K562 (cell line): ENCODE results near the gene DCAF15. TPM values are rescaled to one million over a fixed set of nuclear protein-coding genes. Genes with fewer than 3 reads are reported as not detected.

Experiments
- ATAC-seq: fragments of 200-7000 bp; cut with Tn5 transposase; 3 replicates; pipeline ENCODE4 v1.9.1; 2020; ENCODE audit warnings: moderate library complexity
- BruUV-seq: library from RNA; stranded (reverse); fragments of 400-500 nt; replicated peaks from 2 replicates; lab custom pipeline; 2021; lab: Mats Ljungman, UMichigan
- CTCF ChIA-PET: fragments of 300-600 bp; formaldehyde crosslinking; extraction: SDS; loops from one replicate; lab custom pipeline; 2021; ENCODE audit warnings: low intra/inter-chr PET ratio; lab: Yijun Ruan, JAX
- POLR2A ChIA-PET: fragments of 300-600, 350-650 bp; sonication (Branson Sonifier 250); formaldehyde crosslinking; extraction: SDS; loops from one replicate; lab custom pipeline; 2021; ENCODE audit warnings: antibody characterized with exemption, inconsistent platforms; lab: Yijun Ruan, JAX
- DNase-seq, 4 experiments: peaks; one replicate each; pipeline versions ENCODE4 v3.0.0 to v3.0.0-alpha.2; 2011 to 2018; ENCODE audit warnings: low spot score in 3 of 4, mixed read lengths in 3 of 4; ENCODE audit errors: extremely low read depth in 1 of 4
- FAIRE-seq: peaks from 2 replicates; lab custom pipeline; 2011; peaks lifted over from hg19 to GRCh38; lab: Jason Lieb, UNC
- H2AFZ ChIP-seq: 2 replicates; pipeline ENCODE4 v1.6.0; 2011; ENCODE audit warnings: low read depth, low read length, control low read depth, inconsistent platforms
- H3K27ac ChIP-seq: fragments of 200-600 bp; 3 replicates; pipeline ENCODE4 v1.8.0; 2011; ENCODE audit warnings: low read depth, mild to moderate bottlenecking, control low read depth, inconsistent platforms, low read length, moderate library complexity, mixed read lengths; ENCODE audit errors: extremely low read depth
- H3K27me3 ChIP-seq, 2 experiments: fragments of 300-600 bp in 1 of 2; 2 replicates in 1 of 2; 3 replicates in 1 of 2; pipeline versions ENCODE4 v1.6.0 to v1.8.0; 2011; ENCODE audit warnings: inconsistent platforms in 2 of 2, low read length in 2 of 2, mild to moderate bottlenecking in 1 of 2, mixed read lengths in 1 of 2, moderate library complexity in 1 of 2; ENCODE audit not compliant: control insufficient read depth in 2 of 2, insufficient read depth in 2 of 2
- H3K36me3 ChIP-seq: fragments of 300-600 bp; 3 replicates; pipeline ENCODE4 v1.8.0; 2011; ENCODE audit warnings: mild to moderate bottlenecking, low read length, inconsistent platforms; ENCODE audit not compliant: control insufficient read depth, insufficient read depth
- H3K4me1 ChIP-seq, 2 experiments: fragments of 200-600 bp in 1 of 2; replicated peaks in 1 of 2; 2 replicates in 1 of 2; 3 replicates in 1 of 2; pipeline versions ENCODE4 v1.5.1 to v1.8.0; 2011; ENCODE audit warnings: inconsistent platforms in 2 of 2, low read length in 2 of 2, mild to moderate bottlenecking in 1 of 2, mixed read lengths in 1 of 2, moderate library complexity in 1 of 2; ENCODE audit not compliant: control insufficient read depth in 2 of 2, insufficient read depth in 2 of 2
- H3K4me2 ChIP-seq: 2 replicates; pipeline ENCODE4 v1.6.1; 2011; ENCODE audit warnings: low read length, control low read depth, inconsistent platforms, mixed read lengths; ENCODE audit not compliant: insufficient read depth
- H3K4me3 ChIP-seq: fragments of 200-600 bp; sonication (generic), shearing (Covaris generic); 2 replicates; pipeline ENCODE4 v1.5.1; 2016; ENCODE audit warnings: control low read depth, inconsistent platforms
- H3K79me2 ChIP-seq: fragments of 200-600 bp; 3 replicates; pipeline ENCODE4 v1.8.0; 2011; ENCODE audit warnings: low read length, inconsistent platforms; ENCODE audit not compliant: control insufficient read depth, insufficient read depth
- H3K9ac ChIP-seq, 2 experiments: 2 replicates each; pipeline versions ENCODE4 v1.6.0 to v1.6.1; 2011; ENCODE audit warnings: low read depth in 2 of 2, low read length in 2 of 2, control low read depth in 1 of 2, inconsistent platforms in 1 of 2, mild to moderate bottlenecking in 1 of 2, mixed read lengths in 1 of 2; ENCODE audit not compliant: insufficient read depth in 1 of 2
- H3K9me1 ChIP-seq: one replicate; pipeline ENCODE4 v1.6.0; 2011; ENCODE audit warnings: inconsistent platforms, mild to moderate bottlenecking, low read length, moderate library complexity; ENCODE audit not compliant: control insufficient read depth, insufficient read depth
- H3K9me3 ChIP-seq: replicated peaks from 2 replicates; pipeline ENCODE4 v1.5.1; 2011; ENCODE audit warnings: low read depth, low read length, inconsistent platforms; ENCODE audit not compliant: control insufficient read depth, insufficient read depth
- H4K20me1 ChIP-seq: replicated peaks from 2 replicates; pipeline ENCODE4 v1.6.1; 2011; ENCODE audit warnings: low read length, inconsistent platforms, mixed read lengths; ENCODE audit not compliant: control insufficient read depth, insufficient read depth
- ETS1 ChIP-seq: conservative IDR thresholded peaks from 2 replicates; pipeline ENCODE4 v1.6.1; 2011; ENCODE audit warnings: low read depth, mild to moderate bottlenecking, low read length; ENCODE audit not compliant: control insufficient read depth
- FOXO4 ChIP-seq: fragments of 450-650 bp; formaldehyde crosslinking; IDR thresholded peaks from 2 replicates; pipeline ENCODE4 v1.4.0; 2020; ENCODE audit warnings: mild to moderate bottlenecking, moderate library complexity
- HOMEZ ChIP-seq: fragments of 250-450 bp; sonication (Bioruptor Pico); IDR thresholded peaks from 2 replicates; pipeline ENCODE4 v1.4.0; 2020; ENCODE audit warnings: mild to moderate bottlenecking, moderate library complexity
- MAFK ChIP-seq: IDR thresholded peaks from 2 replicates; pipeline ENCODE4 v1.6.1; 2011; ENCODE audit warnings: low read length, improper control_type of control experiment
- MYC ChIP-seq, 2 experiments: fragments of 250-450 bp in 1 of 2; sonication (Bioruptor Pico) in 1 of 2; IDR thresholded peaks; 2 replicates each; pipeline versions ENCODE4 v1.5.1 to v1.6.1; 2012 to 2021; ENCODE audit warnings: low read depth in 2 of 2, borderline replicate concordance in 1 of 2, improper control_type of control experiment in 1 of 2, low read length in 1 of 2, mild to moderate bottlenecking in 1 of 2, moderate library complexity in 1 of 2
- NONO ChIP-seq, 2 experiments: fragments of 200-400 bp in 1 of 2; fragments of 450-650 bp in 1 of 2; formaldehyde crosslinking in 1 of 2; IDR thresholded peaks; 2 replicates each; pipeline ENCODE4 v1.6.1; 2017; ENCODE audit warnings: low read depth in 2 of 2, mild to moderate bottlenecking in 2 of 2, moderate library complexity in 2 of 2, low read length in 1 of 2
- ZBTB8A ChIP-seq: fragments of 450-650 bp; IDR thresholded peaks from 2 replicates; pipeline ENCODE4 v1.6.1; 2018; ENCODE audit warnings: mild to moderate bottlenecking, moderate library complexity; ENCODE audit not compliant: partially characterized antibody
- ZNF561 ChIP-seq: fragments of 450-650 bp; formaldehyde crosslinking; conservative IDR thresholded peaks from 2 replicates; pipeline ENCODE4 v1.4.0; 2020; ENCODE audit warnings: mild to moderate bottlenecking, moderate library complexity
- ZNF76 ChIP-seq: fragments of 250-450 bp; sonication (Bioruptor Pico); IDR thresholded peaks from 2 replicates; pipeline ENCODE4 v1.4.0; 2020; ENCODE audit warnings: mild to moderate bottlenecking, moderate library complexity, borderline replicate concordance
- WGBS: fragments of 100-300 bp; shearing (Covaris generic); methylation state at CpG from one replicate; pipeline ENCODE4 v1.1.6; 2016; ENCODE audit warnings: low coverage, mixed read lengths; ENCODE audit not compliant: insufficient coverage; ENCODE audit errors: missing lambda C conversion rate; 5-methylcytosine and 5-hydroxymethylcytosine counted together
- in situ Hi-C: fragments of 300-500 bp; cut with MboI; formaldehyde crosslinking; loops from 4 replicates; pipeline ENCODE4 v1.15.0; 2018; ENCODE audit warnings: inconsistent platforms, mixed read lengths
- intact Hi-C: fragments of 100-400 bp; cut with micrococcal nuclease; formaldehyde crosslinking; loops from 2 replicates; pipeline ENCODE4 v1.14.2; 2022
- polyA plus RNA-seq, 8 experiments: library from polyadenylated mRNA; depleted of rRNA in 4 of 8; stranded (reverse) in 5 of 8; unstranded in 3 of 8; fragments of >200 nt; fragmentation: Nextera tagmentation in 2 of 8; fragmentation: Illumina TruSeq in 1 of 8; extraction: Ambion mirVana in 2 of 8; extraction: Trizol in 1 of 8; gene quantifications; 2 replicates each; pipeline versions ENCODE4 v1.2.1 to v1.2.3, GENCODE V29; 2011 to 2014; ENCODE audit warnings: inconsistent platforms in 1 of 8, missing spikeins in 1 of 8
- total RNA-seq, 7 experiments: library from RNA; depleted of rRNA in 6 of 7; stranded (reverse); fragments of >200 nt in 6 of 7; fragmentation: Illumina TruSeq in 2 of 7; extraction: Trizol in 2 of 7; gene quantifications; 2 replicates each; pipeline versions ENCODE4 v1.2.1 to v1.2.3, GENCODE V29; 2011 to 2021; ENCODE audit warnings: low replicate concordance in 1 of 7
- TF ChIP-seq, protein P1 (sequence below): fragments of 450-650 bp; formaldehyde crosslinking; IDR thresholded peaks from 2 replicates; pipeline ENCODE4 v1.4.0; 2022; ENCODE audit warnings: missing genetic modification characterization
- TF ChIP-seq, protein P2 (sequence below): IDR thresholded peaks from 2 replicates; pipeline ENCODE4 v1.6.1; 2014; ENCODE audit warnings: antibody characterized with exemption

The DCAF15 gene
- total and polyA plus RNA-seq, 9 of the 15 experiments (the other 6 are each of a cell fraction or from before 2014, with no cell fraction given): 0.17 to 68.5 (median 27.7) TPM

GRCh38 chr19:13989487-13989886 is 37.2 kb downstream of the DCAF15 start (continued):
- TF ChIP-seq HOMEZ (CRISPR knock-in tag) (no peak), ZBTB8A (no peak)
- TF ChIP-seq, protein P1, sequence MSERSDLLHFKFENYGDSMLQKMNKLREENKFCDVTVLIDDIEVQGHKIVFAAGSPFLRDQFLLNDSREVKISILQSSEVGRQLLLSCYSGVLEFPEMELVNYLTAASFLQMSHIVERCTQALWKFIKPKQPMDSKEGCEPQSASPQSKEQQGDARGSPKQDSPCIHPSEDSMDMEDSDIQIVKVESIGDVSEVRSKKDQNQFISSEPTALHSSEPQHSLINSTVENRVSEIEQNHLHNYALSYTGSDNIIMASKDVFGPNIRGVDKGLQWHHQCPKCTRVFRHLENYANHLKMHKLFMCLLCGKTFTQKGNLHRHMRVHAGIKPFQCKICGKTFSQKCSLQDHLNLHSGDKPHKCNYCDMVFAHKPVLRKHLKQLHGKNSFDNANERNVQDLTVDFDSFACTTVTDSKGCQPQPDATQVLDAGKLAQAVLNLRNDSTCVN (CRISPR knock-in tag): no peak

GRCh38 chr19:13990085-13990484 is 37.8 kb downstream of the DCAF15 start:
- peak overlapping the region in 1 of 2 experiments; percentile 68; a peak in 2 of 4 replicates for H3K9ac ChIP-seq
- POLR2A ChIA-PET: interaction anchor here (1.1 to 1.5 kb wide), 3 partner anchors 9 to 17 kb away, joined by 3 to 7 read pairs (median 3); partner anchors contain the start of gene RFX1

More at GRCh38 chr19:13990085-13990484, 37.8 kb downstream of the DCAF15 start:
- WGBS: 84% methylated on average over 8 of the region's 8 CpGs
- H3K27me3 ChIP-seq: no peaks in the 10 kb centered on the region
- no TSS peak for BruUV-seq
- H3K27ac ChIP-seq: no peak overlapping the region
- FAIRE-seq: no peak
- no peaks in the 10 kb centered on the region for H4K20me1 ChIP-seq
- in situ Hi-C loops (no loop called here), intact Hi-C loops (no loop called here)
- H3K4me3 ChIP-seq: no peak overlapping the region
- H3K9me1 ChIP-seq: peaks cover 8% of the 10 kb centered on the region
- ATAC-seq: no peak
- no peak overlapping the region for H3K4me2 ChIP-seq
- H3K4me1 ChIP-seq: peaks cover 0 to 27% of the 10 kb centered on the region in 2 experiments; a peak in 2 of 5 replicates
- H3K9me3 ChIP-seq: no peaks in the 10 kb centered on the region
- no peak overlapping the region for H2AFZ ChIP-seq
- TF ChIP-seq FOXO4 (CRISPR knock-in tag) (no peak), ETS1 (no peak), NONO (IDR thresholded peaks at IDR 0.05; ENCODE audit: low read depth in 2 of 2, low read length in 1 of 2) (no peak), ZNF561 (CRISPR knock-in tag) (no peak), MAFK (no peak), MYC (IDR thresholded peaks at IDR 0.05; ENCODE audit: low read depth, low read length) (no peak), MYC (CRISPR knock-in tag; IDR thresholded peaks at IDR 0.05; ENCODE audit: borderline replicate concordance, low read depth) (no peak), ZNF76 (no peak)
- TF ChIP-seq, protein P2, sequence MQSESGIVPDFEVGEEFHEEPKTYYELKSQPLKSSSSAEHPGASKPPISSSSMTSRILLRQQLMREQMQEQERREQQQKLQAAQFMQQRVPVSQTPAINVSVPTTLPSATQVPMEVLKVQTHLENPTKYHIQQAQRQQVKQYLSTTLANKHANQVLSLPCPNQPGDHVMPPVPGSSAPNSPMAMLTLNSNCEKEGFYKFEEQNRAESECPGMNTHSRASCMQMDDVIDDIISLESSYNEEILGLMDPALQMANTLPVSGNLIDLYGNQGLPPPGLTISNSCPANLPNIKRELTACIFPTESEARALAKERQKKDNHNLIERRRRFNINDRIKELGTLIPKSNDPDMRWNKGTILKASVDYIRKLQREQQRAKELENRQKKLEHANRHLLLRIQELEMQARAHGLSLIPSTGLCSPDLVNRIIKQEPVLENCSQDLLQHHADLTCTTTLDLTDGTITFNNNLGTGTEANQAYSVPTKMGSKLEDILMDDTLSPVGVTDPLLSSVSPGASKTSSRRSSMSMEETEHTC: no peak
- H3K36me3 ChIP-seq: peaks cover 43% of the 10 kb centered on the region; the same call in 1 of the 3 replicates
- H3K79me2 ChIP-seq: no peaks in the 10 kb centered on the region; the same call in 2 of the 3 replicates
- CTCF ChIA-PET: no interaction called here
- no peak for DNase-seq
